BLaER1 treated with 17β-estradiol and CSF1 and Interleukin-3, amounts not matched to agents 10 nM and 100 nM (cell line): ENCODE results near the gene ANKRD49.
A peak's percentile ranks its signal among the peaks of the same experiment; 100 is the strongest.
"Not testable (repeated sequence)": the region's sequence is repeated elsewhere in the genome, so short reads cannot be mapped to it uniquely, and the experiment has no call there.

ENCODE experiments used
- H3K27ac ChIP-seq, 11 experiments: shearing (Covaris generic); formaldehyde crosslinking; 2 replicates each; pipeline ENCODE4 v1.8.1; 2022
- H3K27me3 ChIP-seq, 11 experiments: shearing (Covaris generic); formaldehyde crosslinking; 2 replicates each; pipeline ENCODE4 v1.8.1; 2022
- H3K36me3 ChIP-seq, 11 experiments: shearing (Covaris generic); formaldehyde crosslinking; 2 replicates each; pipeline ENCODE4 v1.8.1; 2022
- H3K4me1 ChIP-seq, 10 experiments: shearing (Covaris generic); formaldehyde crosslinking; 2 replicates each; pipeline ENCODE4 v1.8.1; 2022
- H3K4me2 ChIP-seq, 11 experiments: shearing (Covaris generic); formaldehyde crosslinking; 2 replicates each; pipeline ENCODE4 v1.8.1; 2022
- H3K4me3 ChIP-seq, 10 experiments: shearing (Covaris generic); formaldehyde crosslinking; 2 replicates each; pipeline ENCODE4 v1.8.1; 2022
- H3K9ac ChIP-seq, 11 experiments: shearing (Covaris generic); formaldehyde crosslinking; 2 replicates each; pipeline ENCODE4 v1.8.1; 2022
- H3K9me3 ChIP-seq, 11 experiments: shearing (Covaris generic); formaldehyde crosslinking; replicated peaks in 1 of 11; 2 replicates each; pipeline ENCODE4 v1.8.1; 2022
- H4K20me1 ChIP-seq, 11 experiments: shearing (Covaris generic); formaldehyde crosslinking; 2 replicates each; pipeline ENCODE4 v1.8.1; 2022
- Cebpa-rat ChIP-seq, 11 experiments: shearing (Covaris generic); IDR thresholded peaks; 2 replicates each; pipeline ENCODE4 v1.8.1; 2022

The ANKRD49 gene

DNA sequence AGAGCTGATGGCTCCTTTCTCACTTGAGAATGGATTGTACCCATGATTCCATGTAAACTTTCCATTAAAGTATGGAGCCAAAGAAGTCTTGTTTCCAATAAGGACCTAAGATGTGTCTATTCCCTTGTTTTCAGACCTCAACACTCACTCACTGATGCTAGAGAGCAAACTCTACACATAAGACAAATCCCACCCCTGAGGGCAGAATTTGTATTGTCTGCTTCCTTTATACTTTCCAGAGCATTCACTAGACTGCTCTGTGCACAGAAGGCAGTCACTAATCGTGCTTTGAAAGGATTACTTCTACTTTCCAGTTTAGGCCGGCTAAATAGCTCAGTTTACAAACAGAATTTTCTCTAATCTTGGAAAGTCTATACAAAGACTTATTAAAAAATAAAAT lies 6.4 kb downstream of the ANKRD49 start:
- Histone ChIP-seq H3K27me3 (no peaks in the 10 kb centered on the region), H3K27ac (no peak overlapping the region), H4K20me1 (peaks cover 0 to 9% (median 0%) of the 10 kb centered on the region in 11 experiments; a peak in 2 of 22 replicates), H3K4me3 (no peak overlapping the region), H3K4me1 (peaks cover under 1 to 7% (median 2%) of the 10 kb centered on the region in 10 experiments; a peak in 14 of 20 replicates), H3K9ac (no peak overlapping the region), H3K9me3 (no peaks in the 10 kb centered on the region), H3K4me2 (no peak overlapping the region), H3K36me3 (peaks cover 41 to 68% (median 48%) of the 10 kb centered on the region in 11 experiments)
- TF ChIP-seq Cebpa-rat (IDR thresholded peaks at IDR 0.05), result no peak

DNA sequence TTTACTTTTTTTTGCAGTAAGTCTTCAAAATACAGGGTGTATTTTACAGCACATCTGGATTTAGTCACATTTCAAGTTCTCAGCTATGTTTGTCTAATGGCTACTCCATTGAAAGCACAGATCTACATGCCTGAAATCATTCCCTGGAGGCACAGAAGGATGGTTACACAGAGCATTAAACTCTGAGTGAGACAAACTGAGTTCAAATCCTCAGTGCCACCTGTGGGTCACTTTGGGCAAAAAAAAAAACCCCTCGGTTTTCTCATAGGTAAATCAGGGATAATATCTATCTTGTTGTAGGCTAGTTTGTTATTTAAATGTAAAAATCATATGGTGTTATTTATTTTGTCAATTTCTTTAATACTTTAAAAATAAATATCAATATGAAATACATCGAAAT lies 7.7 kb downstream of the ANKRD49 start:
- Histone ChIP-seq H3K27ac (no peak overlapping the region), H3K4me1 (no peaks in the 10 kb centered on the region), H3K27me3 (no peaks in the 10 kb centered on the region), H3K4me2 (no peak overlapping the region), H3K9me3 (no peaks in the 10 kb centered on the region), H3K9ac (no peak overlapping the region), H3K4me3 (no peak overlapping the region), H3K36me3 (peaks cover 39 to 58% (median 45%) of the 10 kb centered on the region in 11 experiments), H4K20me1 (peaks cover 0 to 8% (median 0%) of the 10 kb centered on the region in 11 experiments; a peak in 1 of 22 replicates)
- TF ChIP-seq Cebpa-rat (IDR thresholded peaks at IDR 0.05), result no peak

DNA sequence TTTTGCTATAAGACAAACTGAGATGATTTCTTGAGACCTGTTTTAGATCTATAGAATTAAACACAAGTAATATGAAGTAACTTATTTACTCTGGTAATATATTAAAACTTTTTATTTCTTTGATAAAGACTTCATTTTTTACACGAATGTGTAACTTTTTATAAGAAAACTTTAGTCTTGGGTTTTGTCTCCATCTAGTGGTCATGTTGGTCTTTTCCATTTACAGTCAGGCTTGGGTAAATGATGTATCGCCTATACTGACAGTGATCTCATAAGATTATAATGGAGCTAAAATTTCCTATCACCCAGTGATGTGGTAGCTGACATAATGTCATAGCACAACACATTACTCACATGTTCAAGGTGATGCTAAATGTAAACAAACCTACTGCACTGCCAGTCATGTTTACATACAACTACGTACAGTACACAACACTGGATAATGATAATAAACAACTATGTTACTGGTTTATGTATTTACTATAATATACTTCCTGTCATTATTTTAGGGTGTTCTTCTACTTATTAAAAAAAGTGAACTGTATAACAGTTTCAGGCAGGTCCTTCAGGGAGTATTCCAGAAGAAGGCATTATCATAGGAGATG lies 11.0 kb downstream of the ANKRD49 start:
- Histone ChIP-seq H3K4me2 (no peak overlapping the region), H3K4me3 (no peak overlapping the region), H3K4me1 (0 out of 20 replicates have a peak, but pooled peaks cover 0 to 7% (median 0%) of the 10 kb centered on the region in 10 experiments), H4K20me1 (0 out of 22 replicates have a peak, but pooled peaks cover 0 to 3% (median 0%) of the 10 kb centered on the region in 11 experiments), H3K9me3 (no peaks in the 10 kb centered on the region), H3K9ac (no peak overlapping the region), H3K36me3 (peaks cover 6 to 25% (median 13%) of the 10 kb centered on the region in 11 experiments; a peak in 21 of 22 replicates), H3K27ac (no peak overlapping the region), H3K27me3 (no peaks in the 10 kb centered on the region)
- no peak for TF ChIP-seq Cebpa-rat (IDR thresholded peaks at IDR 0.05)

DNA sequence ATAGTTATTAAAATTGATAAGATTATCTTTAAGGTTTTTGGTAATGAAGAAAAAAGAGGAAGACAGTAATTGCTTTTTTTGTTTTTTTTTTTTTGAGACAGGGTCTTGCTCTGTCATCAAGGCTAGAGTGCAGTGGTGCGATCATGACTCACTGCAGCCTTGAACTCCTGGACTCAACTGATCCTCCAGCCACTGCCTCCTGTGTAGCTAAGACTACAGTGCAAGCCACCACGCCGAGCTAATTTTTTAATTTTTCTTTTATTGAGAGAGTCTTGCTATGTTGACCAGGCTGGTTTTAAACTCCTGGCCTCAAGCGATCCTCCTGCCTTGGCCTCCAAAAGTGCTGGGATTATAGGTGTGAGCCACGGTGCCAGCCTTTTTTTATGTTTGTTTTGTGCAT lies 12.7 kb downstream of the ANKRD49 start:
- H3K27ac ChIP-seq, H3K36me3 ChIP-seq, H3K9me3 ChIP-seq, H3K4me2 ChIP-seq, H3K4me3 ChIP-seq, H3K9ac ChIP-seq, H3K4me1 ChIP-seq, H3K27me3 ChIP-seq, H4K20me1 ChIP-seq: not testable (repeated sequence)

GRCh38 chr11:94507485-94507884 lies 13.7 kb downstream of the ANKRD49 start:
- Histone ChIP-seq H3K27me3 (peaks cover 7 to 10% (median 8%) of the 10 kb centered on the region in 11 experiments; a peak in 21 of 22 replicates), H3K4me1 (peaks cover under 1 to 7% (median 6%) of the 10 kb centered on the region in 10 experiments; a peak in 14 of 20 replicates), H3K36me3 (no peaks in the 10 kb centered on the region; a peak in 1 of 22 replicates), H3K9me3 (no peaks in the 10 kb centered on the region; a peak in 1 of 22 replicates), H4K20me1 (no peaks in the 10 kb centered on the region), H3K4me3 (no peak overlapping the region), H3K4me2 (no peak overlapping the region), H3K27ac (no peak overlapping the region), H3K9ac (no peak overlapping the region)
- no peak for TF ChIP-seq Cebpa-rat (IDR thresholded peaks at IDR 0.05)

DNA sequence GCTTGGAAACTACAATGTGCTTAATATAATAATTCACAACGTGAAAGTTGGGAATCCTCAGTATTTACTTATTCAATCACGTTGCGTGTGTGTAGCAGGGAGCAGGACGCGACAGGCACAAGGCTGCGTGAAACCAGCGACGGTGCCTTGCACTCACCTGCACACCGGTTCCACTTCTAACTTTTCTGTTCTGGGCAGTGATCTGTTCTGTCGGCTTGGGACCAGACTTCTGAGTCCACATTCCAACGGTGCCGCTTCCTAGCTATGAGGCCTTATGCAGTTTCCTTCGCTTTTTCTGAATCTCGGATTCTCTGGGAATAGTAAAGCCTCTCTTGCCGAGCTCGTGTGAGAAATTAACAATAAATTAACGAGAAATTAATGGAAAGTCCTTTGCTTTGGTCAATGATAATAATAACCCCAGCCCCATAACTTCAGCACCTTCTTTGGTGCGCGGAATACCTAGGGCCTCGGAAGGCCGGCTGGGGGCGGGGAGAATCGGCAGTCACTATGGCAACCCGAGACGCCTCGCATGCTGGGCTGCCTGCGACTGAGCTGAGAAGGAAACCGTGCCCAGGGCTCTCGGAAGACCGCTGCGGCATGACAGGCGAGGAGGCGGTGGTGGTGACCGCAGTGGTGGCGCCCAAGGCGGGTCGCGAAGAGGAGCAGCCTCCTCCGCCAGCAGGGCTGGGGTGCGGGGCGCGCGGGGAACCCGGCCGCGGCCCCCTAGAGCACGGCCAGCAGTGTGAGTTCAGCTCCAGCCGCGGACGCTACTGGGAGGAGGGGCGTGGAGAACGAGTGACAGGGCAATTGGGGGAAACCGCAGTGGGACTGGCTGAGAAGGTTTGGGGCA lies 18.4 kb downstream of the ANKRD49 start, which contains the start of gene C11orf97:
Gene C11orf97, plus strand, starts transcription at position 530 of the 850 bp plus-strand sequence. Its CDS starts 68 bp downstream, at position 598.
- TF ChIP-seq Cebpa-rat (IDR thresholded peaks at IDR 0.05), result no peak
- Histone ChIP-seq H3K9me3 (no peaks in the 10 kb centered on the region; a peak in 1 of 22 replicates), H4K20me1 (no peaks in the 10 kb centered on the region), H3K4me3 (peak within 1 kb of the TSS; percentile 41 to 70 (median 56)), H3K4me2 (peak within 1 kb of the TSS; percentile 83 to 96 (median 88)), H3K36me3 (no peaks in the 10 kb centered on the region), H3K27me3 (peaks cover 9 to 22% (median 19%) of the 10 kb centered on the region in 11 experiments; a peak in 21 of 22 replicates), H3K9ac (peak within 1 kb of the TSS in 10 of 11 experiments; percentile 34 to 58 (median 47); a peak in 16 of 22 replicates), H3K27ac (no peak within 1 kb of the TSS), H3K4me1 (peaks cover 7 to 17% (median 10%) of the 10 kb centered on the region in 10 experiments; a peak in 15 of 20 replicates)

DNA sequence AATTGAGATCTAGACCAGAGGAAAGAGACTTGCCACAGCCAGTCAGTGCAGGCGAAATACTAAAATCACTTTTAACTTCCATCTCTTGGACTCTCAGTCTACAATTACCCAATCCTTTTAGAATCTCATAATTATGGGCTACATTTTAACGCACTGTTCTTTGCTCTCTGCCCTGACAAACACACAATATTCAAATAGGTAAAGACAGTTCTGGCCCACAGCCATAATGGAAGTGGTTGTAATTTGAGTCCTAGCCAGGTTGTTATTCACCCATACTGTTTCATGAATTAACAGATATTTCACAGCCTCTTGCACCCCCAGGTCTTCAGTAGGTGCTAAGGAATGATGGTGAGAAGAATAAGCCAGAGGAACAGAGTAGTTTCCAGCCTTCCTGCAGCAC lies 19.3 kb downstream of the ANKRD49 start:
- Histone ChIP-seq H3K4me1 (peaks cover 0 to 17% (median 10%) of the 10 kb centered on the region in 10 experiments; a peak in 15 of 20 replicates), H4K20me1 (no peaks in the 10 kb centered on the region), H3K4me3 (no peak overlapping the region), H3K27me3 (peaks cover 9 to 22% (median 19%) of the 10 kb centered on the region in 11 experiments; a peak in 21 of 22 replicates), H3K27ac (no peak overlapping the region), H3K36me3 (no peaks in the 10 kb centered on the region), H3K9ac (no peak overlapping the region), H3K4me2 (peak overlapping the region; percentile 83 to 96 (median 88); a peak in 18 of 22 replicates), H3K9me3 (no peaks in the 10 kb centered on the region; a peak in 1 of 22 replicates)
- no peak for TF ChIP-seq Cebpa-rat (IDR thresholded peaks at IDR 0.05)

DNA sequence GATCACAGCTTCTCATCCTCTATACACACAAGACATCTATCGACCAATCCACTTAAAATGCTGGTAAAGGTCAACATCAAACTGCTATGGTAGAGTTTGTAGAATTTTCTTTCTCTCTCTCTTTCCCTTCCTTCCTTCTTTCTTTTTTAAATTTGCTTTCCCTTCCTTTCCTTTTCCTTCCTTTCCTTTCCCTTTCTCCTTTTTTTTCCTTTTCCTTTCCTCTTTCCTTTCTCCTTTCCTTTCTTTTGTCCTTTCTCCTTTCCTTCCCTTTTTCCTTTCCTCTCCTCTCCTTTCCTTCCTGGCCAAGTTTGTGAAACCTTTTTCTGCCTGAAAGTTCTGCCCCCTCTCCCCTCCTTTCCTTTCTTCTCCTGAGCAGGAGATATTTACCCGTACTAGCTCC lies 21.6 kb downstream of the ANKRD49 start:
- no peaks in the 10 kb centered on the region for H3K36me3 ChIP-seq
- TF ChIP-seq Cebpa-rat (IDR thresholded peaks at IDR 0.05), result no peak
- H3K9ac ChIP-seq, result no peak overlapping the region
- H3K9me3 ChIP-seq, result no peaks in the 10 kb centered on the region; a peak in 1 of 22 replicates
- H3K27ac ChIP-seq, result no peak overlapping the region
- peaks cover 9 to 22% (median 19%) of the 10 kb centered on the region in 11 experiments; a peak in 21 of 22 replicates for H3K27me3 ChIP-seq
- H3K4me1 ChIP-seq, result peaks cover 5 to 22% (median 11%) of the 10 kb centered on the region in 10 experiments; a peak in 18 of 20 replicates
- H4K20me1 ChIP-seq, result no peaks in the 10 kb centered on the region
- no peak overlapping the region for H3K4me2 ChIP-seq
- no peak overlapping the region for H3K4me3 ChIP-seq

DNA sequence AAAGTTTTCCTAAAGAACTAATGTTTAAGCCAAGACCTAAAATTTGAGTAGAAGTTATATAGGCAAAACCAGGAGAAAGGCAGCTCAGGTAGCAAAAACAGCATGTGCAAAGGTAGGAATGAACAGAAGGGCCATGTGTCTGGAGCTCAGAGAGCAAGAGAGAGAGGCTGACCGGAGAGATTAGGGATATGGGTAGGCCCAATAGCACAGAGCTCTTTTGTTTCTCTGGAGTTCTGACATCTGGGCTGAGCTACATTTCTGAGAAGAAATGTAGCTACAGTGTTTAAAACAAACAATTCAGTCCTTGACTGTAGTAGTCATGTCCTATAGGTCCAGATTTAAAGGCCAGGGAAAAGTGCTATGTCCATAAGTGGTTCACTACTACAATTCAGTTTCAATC lies 22.9 kb downstream of the ANKRD49 start:
- Histone ChIP-seq H3K9ac (no peak overlapping the region), H3K36me3 (no peaks in the 10 kb centered on the region), H3K4me1 (peaks cover 5 to 22% (median 11%) of the 10 kb centered on the region in 10 experiments; a peak in 18 of 20 replicates), H3K27me3 (peaks cover 9 to 21% (median 17%) of the 10 kb centered on the region in 11 experiments; a peak in 21 of 22 replicates), H4K20me1 (no peaks in the 10 kb centered on the region), H3K27ac (no peak overlapping the region), H3K4me2 (no peak overlapping the region), H3K4me3 (no peak overlapping the region), H3K9me3 (no peaks in the 10 kb centered on the region)
- no peak for TF ChIP-seq Cebpa-rat (IDR thresholded peaks at IDR 0.05)
